Ishikawa (cell line): ENCODE results near the gene TTLL12.

ENCODE experiments used
- CEBPB ChIP-seq: IDR thresholded peaks from 2 replicates; pipeline ENCODE4 v1.6.1; 2012
- EGR1 ChIP-seq: IDR thresholded peaks from 2 replicates; pipeline ENCODE4 v1.6.1; 2012
- NFIC ChIP-seq: IDR thresholded peaks from 2 replicates; pipeline ENCODE4 v1.6.1; 2012
- REST ChIP-seq: IDR thresholded peaks from 2 replicates; pipeline ENCODE4 v1.6.1; 2012; ENCODE audit warnings: low read depth, mild to moderate bottlenecking
- TAF1 ChIP-seq: IDR thresholded peaks from 2 replicates; pipeline ENCODE4 v1.6.1; 2012; ENCODE audit warnings: low read depth, mild to moderate bottlenecking

- TF ChIP-seq TAF1: no peak
- TF ChIP-seq REST: no peak
- TF ChIP-seq EGR1: no peak
- no peak for TF ChIP-seq NFIC
- TF ChIP-seq CEBPB: no peak
Observed at GRCh38 chr22:43210631-43211515, 23.9 kb upstream of the TTLL12 start.
